WTC11 (cell line): ENCODE data around the gene RENBP. TPM values are rescaled to one million over a fixed set of nuclear protein-coding genes. Genes with fewer than 3 reads are reported as not detected.

Source experiments
- ATAC-seq: fragments of 200-7000 bp; cut with Tn5 transposase; 2 replicates; pipeline ENCODE4 v1.10.0; 2021; ENCODE audit warnings: mild to moderate bottlenecking, moderate library complexity
- CTCF ChIA-PET: fragments of 300-600 bp; sonication (Branson Sonifier 250); formaldehyde crosslinking; loops from one replicate; lab custom pipeline; 2021; ENCODE audit warnings: antibody characterized with exemption; lab: Charles Lee
- POLR2A ChIA-PET: fragments of 350-600 bp; sonication (Branson Sonifier 250); formaldehyde crosslinking; loops from one replicate; lab custom pipeline; 2021; ENCODE audit warnings: antibody characterized with exemption; lab: Charles Lee
- DNase-seq: peaks from one replicate; pipeline ENCODE4 v3.0.0; 2021; ENCODE audit warnings: low spot score
- H3K27ac Mint-ChIP-seq: 2 replicates; pipeline ENCODE4 v1.8.0; 2021; ENCODE audit warnings: mixed read lengths
- H3K27me3 Mint-ChIP-seq: 2 replicates; pipeline ENCODE4 v1.8.0; 2021; ENCODE audit warnings: low read depth, mild to moderate bottlenecking, moderate library complexity, mixed read lengths
- H3K36me3 Mint-ChIP-seq: 2 replicates; pipeline ENCODE4 v1.8.0; 2021; ENCODE audit warnings: mixed read lengths
- H3K4me1 Mint-ChIP-seq: 2 replicates; pipeline ENCODE4 v1.8.0; 2022; ENCODE audit warnings: mixed read lengths
- H3K4me3 Mint-ChIP-seq: 2 replicates; pipeline ENCODE4 v1.8.0; 2021; ENCODE audit warnings: mild to moderate bottlenecking, moderate library complexity, mixed read lengths
- H3K9me3 Mint-ChIP-seq: 2 replicates; pipeline ENCODE4 v1.8.0; 2021; ENCODE audit warnings: mixed read lengths
- ATF3 ChIP-seq: sonication (generic); formaldehyde crosslinking; conservative IDR thresholded peaks from 2 replicates; pipeline ENCODE4 v1.8.1; 2022; ENCODE audit warnings: mild to moderate bottlenecking, missing genetic modification reagents
- E2F5 ChIP-seq: sonication (generic); formaldehyde crosslinking; IDR thresholded peaks from 2 replicates; pipeline ENCODE4 v1.8.1; 2022; ENCODE audit warnings: mild to moderate bottlenecking, moderate library complexity, missing genetic modification reagents
- ERG ChIP-seq: fragments of 250-450 bp; sonication (Bioruptor Pico); IDR thresholded peaks from 2 replicates; pipeline ENCODE4 v1.8.0; 2021; ENCODE audit warnings: mild to moderate bottlenecking
- GABPB1 ChIP-seq: sonication (generic); formaldehyde crosslinking; IDR thresholded peaks from 2 replicates; pipeline ENCODE4 v1.8.1; 2023; ENCODE audit warnings: mild to moderate bottlenecking, missing genetic modification reagents
- IRF2 ChIP-seq: sonication (generic); formaldehyde crosslinking; IDR thresholded peaks from 2 replicates; pipeline ENCODE4 v1.8.0; 2022; ENCODE audit warnings: low read depth, missing genetic modification reagents, borderline replicate concordance
- NFATC4 ChIP-seq: fragments of 250-450 bp; sonication (Bioruptor Pico); IDR thresholded peaks from 2 replicates; pipeline ENCODE4 v1.9.0; 2021; ENCODE audit warnings: mild to moderate bottlenecking
- PRRX2 ChIP-seq: fragments of 250-450 bp; sonication (Bioruptor Pico); IDR thresholded peaks from 2 replicates; pipeline ENCODE4 v1.8.0; 2021; ENCODE audit warnings: mild to moderate bottlenecking
- TCF7 ChIP-seq: sonication (generic); formaldehyde crosslinking; IDR thresholded peaks from 2 replicates; pipeline ENCODE4 v1.8.0; 2022; ENCODE audit warnings: mild to moderate bottlenecking, low read depth, missing genetic modification reagents, moderate library complexity
- USF1 ChIP-seq: sonication (generic); formaldehyde crosslinking; IDR thresholded peaks from 2 replicates; pipeline ENCODE4 v1.8.0; 2022; ENCODE audit warnings: mild to moderate bottlenecking, missing genetic modification reagents
- ZBTB21 ChIP-seq: sonication (generic); formaldehyde crosslinking; IDR thresholded peaks from 2 replicates; pipeline ENCODE4 v1.8.1; 2023; ENCODE audit warnings: mild to moderate bottlenecking, missing genetic modification reagents, borderline replicate concordance
- ZBTB43 ChIP-seq: sonication (generic); formaldehyde crosslinking; IDR thresholded peaks from 2 replicates; pipeline ENCODE4 v1.8.1; 2023; ENCODE audit warnings: mild to moderate bottlenecking, missing genetic modification reagents
- ZNF317 ChIP-seq: sonication (generic); formaldehyde crosslinking; IDR thresholded peaks from 2 replicates; pipeline ENCODE4 v1.8.1; 2023; ENCODE audit warnings: low read depth, mild to moderate bottlenecking, moderate library complexity, missing genetic modification reagents, borderline replicate concordance
- ZNF416 ChIP-seq: fragments of 250-450 bp; sonication (Bioruptor Pico); IDR thresholded peaks from 2 replicates; pipeline ENCODE4 v1.9.0; 2021; ENCODE audit warnings: mild to moderate bottlenecking, inconsistent platforms
- total RNA-seq: library from RNA; stranded (reverse); gene quantifications from 3 replicates; pipeline ENCODE4 v1.2.3, GENCODE V29; 2021
- TF ChIP-seq, protein P1 (sequence below): fragments of 250-450 bp; sonication (Bioruptor Pico); IDR thresholded peaks from 2 replicates; pipeline ENCODE4 v1.9.0; 2021; ENCODE audit warnings: mild to moderate bottlenecking
- TF ChIP-seq, protein P2 (sequence below): fragments of 250-450 bp; sonication (Bioruptor Pico); IDR thresholded peaks from 2 replicates; pipeline ENCODE4 v2.1.2; 2022; ENCODE audit warnings: mild to moderate bottlenecking, moderate library complexity
- TF ChIP-seq, protein P3 (sequence below): fragments of 250-450 bp; sonication (Bioruptor Pico); IDR thresholded peaks from 2 replicates; pipeline ENCODE4 v1.9.0; 2021; ENCODE audit warnings: moderate library complexity, mild to moderate bottlenecking, inconsistent platforms, borderline replicate concordance
- TF ChIP-seq, protein P4 (sequence below): fragments of 250-450 bp; sonication (Bioruptor Pico); conservative IDR thresholded peaks from 2 replicates; pipeline ENCODE4 v1.9.0; 2021; ENCODE audit warnings: mild to moderate bottlenecking

The RENBP gene
- total RNA-seq, 1 experiment from 2014 or later: 14.0 TPM

- peak overlapping the region; percentile 79 for H3K4me3 Mint-ChIP-seq
- POLR2A ChIA-PET: interaction anchor here (1.2 to 2.0 kb wide), 4 partner anchors 17 to 45 kb away, joined by 5 to 8 read pairs (median 6); partner anchors contain the start of gene RENBP
Measured at GRCh38 chrX:153927672-153927921, 16.8 kb downstream of the RENBP start.

More at GRCh38 chrX:153927672-153927921, 16.8 kb downstream of the RENBP start:
- Mint-ChIP-seq H3K27ac (peak overlapping the region; percentile 78; the same call in 1 of the 2 replicates), H3K9me3 (no peaks in the 10 kb centered on the region), H3K4me1 (peaks cover 26% of the 10 kb centered on the region), H3K27me3 (no peaks in the 10 kb centered on the region), H3K36me3 (peaks cover 6% of the 10 kb centered on the region)
- DNase-seq (no peak), ATAC-seq (no peak)
- CTCF ChIA-PET: interaction anchor here (1.5 to 6.9 kb wide), 3 partner anchors 17 to 49 kb away, joined by 5 to 116 read pairs (median 7); partner anchors contain the start of gene RENBP
- no peak for TF ChIP-seq PRRX2 (CRISPR knock-in tag)
- TF ChIP-seq NFATC4 (CRISPR knock-in tag): no peak
- TF ChIP-seq, protein P1, sequence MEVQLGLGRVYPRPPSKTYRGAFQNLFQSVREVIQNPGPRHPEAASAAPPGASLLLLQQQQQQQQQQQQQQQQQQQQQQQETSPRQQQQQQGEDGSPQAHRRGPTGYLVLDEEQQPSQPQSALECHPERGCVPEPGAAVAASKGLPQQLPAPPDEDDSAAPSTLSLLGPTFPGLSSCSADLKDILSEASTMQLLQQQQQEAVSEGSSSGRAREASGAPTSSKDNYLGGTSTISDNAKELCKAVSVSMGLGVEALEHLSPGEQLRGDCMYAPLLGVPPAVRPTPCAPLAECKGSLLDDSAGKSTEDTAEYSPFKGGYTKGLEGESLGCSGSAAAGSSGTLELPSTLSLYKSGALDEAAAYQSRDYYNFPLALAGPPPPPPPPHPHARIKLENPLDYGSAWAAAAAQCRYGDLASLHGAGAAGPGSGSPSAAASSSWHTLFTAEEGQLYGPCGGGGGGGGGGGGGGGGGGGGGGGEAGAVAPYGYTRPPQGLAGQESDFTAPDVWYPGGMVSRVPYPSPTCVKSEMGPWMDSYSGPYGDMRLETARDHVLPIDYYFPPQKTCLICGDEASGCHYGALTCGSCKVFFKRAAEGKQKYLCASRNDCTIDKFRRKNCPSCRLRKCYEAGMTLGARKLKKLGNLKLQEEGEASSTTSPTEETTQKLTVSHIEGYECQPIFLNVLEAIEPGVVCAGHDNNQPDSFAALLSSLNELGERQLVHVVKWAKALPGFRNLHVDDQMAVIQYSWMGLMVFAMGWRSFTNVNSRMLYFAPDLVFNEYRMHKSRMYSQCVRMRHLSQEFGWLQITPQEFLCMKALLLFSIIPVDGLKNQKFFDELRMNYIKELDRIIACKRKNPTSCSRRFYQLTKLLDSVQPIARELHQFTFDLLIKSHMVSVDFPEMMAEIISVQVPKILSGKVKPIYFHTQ (CRISPR knock-in tag): no peak
- no peak for TF ChIP-seq ZBTB43 (CRISPR knock-in tag)
- no peak for TF ChIP-seq ATF3
- TF ChIP-seq, protein P2, sequence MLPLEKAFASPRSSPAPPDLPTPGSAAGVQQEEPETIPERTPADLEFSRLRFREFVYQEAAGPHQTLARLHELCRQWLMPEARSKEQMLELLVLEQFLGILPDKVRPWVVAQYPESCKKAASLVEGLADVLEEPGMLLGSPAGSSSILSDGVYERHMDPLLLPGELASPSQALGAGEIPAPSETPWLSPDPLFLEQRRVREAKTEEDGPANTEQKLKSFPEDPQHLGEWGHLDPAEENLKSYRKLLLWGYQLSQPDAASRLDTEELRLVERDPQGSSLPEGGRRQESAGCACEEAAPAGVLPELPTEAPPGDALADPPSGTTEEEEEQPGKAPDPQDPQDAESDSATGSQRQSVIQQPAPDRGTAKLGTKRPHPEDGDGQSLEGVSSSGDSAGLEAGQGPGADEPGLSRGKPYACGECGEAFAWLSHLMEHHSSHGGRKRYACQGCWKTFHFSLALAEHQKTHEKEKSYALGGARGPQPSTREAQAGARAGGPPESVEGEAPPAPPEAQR (CRISPR knock-in tag): no peak
- no peak for TF ChIP-seq TCF7 (CRISPR knock-in tag)
- no peak for TF ChIP-seq IRF2 (CRISPR knock-in tag)
- TF ChIP-seq ZNF317 (CRISPR knock-in tag): no peak
- no peak for TF ChIP-seq ERG
- TF ChIP-seq, protein P3, sequence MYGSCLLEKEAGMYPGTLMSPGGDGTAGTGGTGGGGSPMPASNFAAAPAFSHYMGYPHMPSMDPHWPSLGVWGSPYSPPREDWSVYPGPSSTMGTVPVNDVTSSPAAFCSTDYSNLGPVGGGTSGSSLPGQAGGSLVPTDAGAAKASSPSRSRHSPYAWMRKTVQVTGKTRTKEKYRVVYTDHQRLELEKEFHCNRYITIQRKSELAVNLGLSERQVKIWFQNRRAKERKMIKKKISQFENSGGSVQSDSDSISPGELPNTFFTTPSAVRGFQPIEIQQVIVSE (CRISPR knock-in tag): no peak
- no peak for TF ChIP-seq ZBTB21 (CRISPR knock-in tag)
- TF ChIP-seq ZNF416 (CRISPR knock-in tag): no peak
- TF ChIP-seq E2F5 (CRISPR knock-in tag): no peak
- no peak for TF ChIP-seq GABPB1 (CRISPR knock-in tag)
- TF ChIP-seq USF1: no peak
- TF ChIP-seq, protein P4, sequence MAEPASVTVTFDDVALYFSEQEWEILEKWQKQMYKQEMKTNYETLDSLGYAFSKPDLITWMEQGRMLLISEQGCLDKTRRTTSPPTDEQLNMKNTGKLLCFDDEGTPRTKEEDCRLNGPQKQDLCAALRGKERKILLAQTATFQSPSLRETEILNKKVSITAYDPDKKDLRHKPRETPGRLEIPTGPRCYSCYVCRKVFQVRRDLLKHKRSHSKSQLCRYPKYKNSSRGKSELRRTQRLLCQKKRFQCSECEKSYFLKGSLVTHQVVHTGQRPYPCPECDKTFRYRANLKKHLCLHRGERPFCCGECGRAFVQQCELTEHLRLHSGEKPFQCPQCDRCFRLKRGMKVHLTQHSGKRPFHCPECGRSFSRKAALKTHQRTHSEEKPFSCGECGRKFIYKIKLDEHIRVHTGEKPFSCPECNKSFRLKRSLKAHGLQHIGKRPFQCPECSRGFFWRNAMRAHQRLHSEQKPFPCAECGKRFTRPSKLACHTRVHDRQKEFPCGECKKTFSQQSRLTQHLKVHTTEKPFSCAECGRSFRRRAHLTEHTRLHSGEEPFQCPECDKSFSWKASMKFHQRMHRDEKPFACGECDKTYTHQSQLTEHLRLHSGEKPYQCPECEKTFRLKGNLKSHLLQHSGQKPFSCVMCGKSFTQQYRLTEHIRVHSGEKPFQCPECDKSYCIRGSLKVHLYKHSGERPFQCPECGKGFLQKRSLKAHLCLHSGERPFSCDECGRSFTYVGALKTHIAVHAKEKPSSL (CRISPR knock-in tag): no peak
